Vagina (tissue), 2 donors: ENCODE data around the gene ACSL1.

Experiments used
- POLR2A ChIP-seq, 2 donors: fragments of 450-650 bp; IDR thresholded peaks; one replicate each; pipeline ENCODE4 v1.6.1; 2017; ENCODE audit warnings: antibody characterized with exemption in 2 of 2, mild to moderate bottlenecking in 2 of 2, moderate library complexity in 2 of 2
- POLR2AphosphoS5 ChIP-seq, 2 donors: sonication (generic); formaldehyde crosslinking; IDR thresholded peaks; one replicate each; pipeline ENCODE4 v1.9.0; 2017; ENCODE audit warnings: antibody characterized with exemption in 2 of 2, mild to moderate bottlenecking in 2 of 2, low read depth in 1 of 2; ENCODE audit not compliant: insufficient read depth in 1 of 2

- TF ChIP-seq POLR2A (IDR thresholded peaks at IDR 0.05) (no peak), POLR2AphosphoS5 (IDR thresholded peaks at IDR 0.05; ENCODE audit: insufficient read depth in 1 of 2, low read depth in 1 of 2) (no peak)
These were observed 24.2 kb upstream of the ACSL1 start for GRCh38 chr4:184850018-184850417.
